AG09309 (cell line): ENCODE measurements around the gene KRTAP25-1.

Source experiments
- DNase-seq: peaks from one replicate; pipeline ENCODE4 v3.0.0-alpha.2; 2010; ENCODE audit warnings: low read depth
- H3K4me3 ChIP-seq: 2 replicates; pipeline ENCODE4 v1.5.1; 2011; ENCODE audit warnings: mild to moderate bottlenecking, low read depth, low read length, moderate library complexity; ENCODE audit not compliant: control insufficient read depth
- CTCF ChIP-seq: IDR thresholded peaks from 2 replicates; pipeline ENCODE4 v1.5.1; 2011; ENCODE audit warnings: mild to moderate bottlenecking, low read depth, low read length, inconsistent platforms; ENCODE audit not compliant: insufficient read depth, control insufficient read depth; ENCODE audit errors: missing control alignments

KRTAP25-1 gene

GRCh38 chr21:30282850-30283249 is 6.5 kb downstream of the KRTAP25-1 start, which contains the start of gene KRTAP24-1:
Gene KRTAP24-1, minus strand, starts transcription at chr21:30282950. Its CDS starts 18 bp downstream, at chr21:30282932.
- no peak for TF ChIP-seq CTCF
- DNase-seq: no peak
- H3K4me3 ChIP-seq: no peak within 1 kb of the TSS

- no peak overlapping the region for H3K4me3 ChIP-seq
- no peak for TF ChIP-seq CTCF
- no peak for DNase-seq
Measured at GRCh38 chr21:30271611-30272010, 17.7 kb downstream of the KRTAP25-1 start.

- TF ChIP-seq CTCF: no peak
- no peak for DNase-seq
- no peak overlapping the region for H3K4me3 ChIP-seq
Measured at GRCh38 chr21:30271156-30271555, 18.2 kb downstream of the KRTAP25-1 start.

GRCh38 chr21:30269803-30270530 is 19.3 kb downstream of the KRTAP25-1 start:
- DNase-seq: no peak
- TF ChIP-seq CTCF: no peak
- H3K4me3 ChIP-seq: no peak overlapping the region

- DNase-seq: no peak
- no peak for TF ChIP-seq CTCF
- H3K4me3 ChIP-seq: no peak overlapping the region
Measured at GRCh38 chr21:30268608-30269197, 20.6 kb downstream of the KRTAP25-1 start.

- no peak for TF ChIP-seq CTCF
- no peak overlapping the region for H3K4me3 ChIP-seq
- DNase-seq: no peak
Measured at GRCh38 chr21:30257773-30258172, 31.5 kb downstream of the KRTAP25-1 start.

- no peak overlapping the region for H3K4me3 ChIP-seq
- TF ChIP-seq CTCF: no peak
- DNase-seq: no peak
Measured at GRCh38 chr21:30256100-30256499, 33.2 kb downstream of the KRTAP25-1 start.
